HL-60/S4 (cell line): ENCODE results near the gene SUMF1.

Source experiments
- in situ Hi-C: fragments of 300-500 bp; cut with MboI; formaldehyde crosslinking; loops from 2 replicates; pipeline ENCODE4 v1.14.3; 2022; ENCODE audit warnings: low sequenced_read_pairs

SUMF1 gene

DNA sequence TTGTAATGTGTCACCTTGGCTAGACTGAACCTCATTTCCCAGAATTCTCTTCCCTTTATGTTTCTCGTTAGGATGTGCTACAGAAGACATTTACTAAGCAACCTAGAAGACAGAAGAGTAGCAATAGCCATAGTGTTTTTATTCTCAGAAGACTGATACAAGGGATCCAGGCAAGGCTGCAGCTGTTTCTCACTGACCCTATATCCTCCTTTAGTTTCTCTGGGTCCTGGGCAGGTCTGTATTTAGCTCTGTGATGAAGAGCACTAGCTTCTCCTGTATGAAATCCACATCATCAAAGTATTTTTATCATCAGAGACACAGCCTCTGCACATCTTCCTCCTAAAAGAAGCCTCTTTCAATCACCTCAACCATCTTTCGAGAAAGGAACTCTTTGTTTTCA lies 72.5 kb downstream of the SUMF1 start:
- in situ Hi-C loops, result no loop called here

DNA sequence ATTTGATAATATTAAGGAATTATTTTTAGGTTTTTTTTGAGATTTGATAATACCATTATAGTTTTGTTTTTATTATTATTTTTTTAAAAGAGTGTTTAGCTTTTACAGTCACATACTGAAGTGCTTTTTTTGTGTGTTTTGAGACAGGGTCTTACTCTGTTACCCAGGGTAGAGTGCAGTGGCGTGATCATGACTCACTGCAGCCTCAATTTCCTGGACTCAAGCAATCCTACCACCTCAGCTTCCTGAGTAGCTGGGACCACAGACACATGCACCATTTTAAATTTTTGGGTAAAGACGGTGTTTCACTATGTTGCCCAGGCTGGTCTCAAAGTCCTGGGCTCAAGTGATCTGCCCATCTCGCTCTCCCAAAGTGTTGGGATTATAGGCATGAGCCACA lies 73.0 kb downstream of the SUMF1 start:
- in situ Hi-C loops, result no loop called here

- in situ Hi-C loops, result no loop called here
Observed at GRCh38 chr3:4392992-4393391, 74.1 kb downstream of the SUMF1 start.

GRCh38 chr3:4387210-4388204 lies 79.6 kb downstream of the SUMF1 start:
- in situ Hi-C loops, result no loop called here

GRCh38 chr3:4385201-4385600 lies 81.9 kb downstream of the SUMF1 start:
- in situ Hi-C loops, result no loop called here

GRCh38 chr3:4380013-4380412 lies 87.1 kb downstream of the SUMF1 start:
- in situ Hi-C loops, result no loop called here

DNA sequence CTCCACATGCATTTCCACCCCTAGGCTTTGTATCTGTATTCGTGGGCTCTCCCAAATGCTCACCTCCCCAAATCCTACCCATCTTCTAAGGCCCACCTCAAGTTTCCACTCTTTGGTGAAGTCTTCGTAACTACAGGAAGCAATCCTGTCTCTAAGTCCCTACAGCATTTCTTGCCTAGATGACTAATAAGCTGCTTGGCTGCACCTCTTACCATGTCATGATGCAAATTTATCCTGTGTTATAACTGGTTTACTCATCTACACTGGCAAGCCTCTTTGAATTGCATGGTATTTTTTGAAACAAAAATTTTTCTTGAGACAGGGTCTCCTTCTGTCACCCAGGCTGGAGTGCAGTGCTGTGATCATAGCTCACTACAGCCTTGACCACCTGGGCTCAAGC lies 90.6 kb downstream of the SUMF1 start:
- in situ Hi-C loops, result no loop called here

- in situ Hi-C loops, result no loop called here
Observed at GRCh38 chr3:4375911-4376310, 91.2 kb downstream of the SUMF1 start.

DNA sequence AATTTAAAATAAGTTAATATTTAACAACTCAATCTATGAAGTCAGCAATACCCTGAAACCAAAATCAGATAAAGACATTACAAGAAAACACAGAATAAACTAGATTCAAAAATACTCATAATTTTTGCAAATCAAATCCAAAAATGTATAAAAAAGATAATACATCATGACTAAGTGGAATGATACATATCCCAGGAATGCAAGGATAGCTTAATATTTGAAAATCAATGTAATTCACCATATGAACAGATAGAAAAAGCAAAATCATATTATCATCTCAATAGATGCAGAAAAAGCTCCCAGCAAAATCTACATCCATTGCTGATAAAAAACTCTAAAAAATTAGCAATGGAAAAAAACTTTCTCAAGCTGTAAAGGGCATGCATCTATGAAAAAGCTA lies 93.4 kb downstream of the SUMF1 start:
- in situ Hi-C loops, result no loop called here

- in situ Hi-C loops, result no loop called here
Observed at GRCh38 chr3:4362523-4362922, 104.5 kb downstream of the SUMF1 start.

GRCh38 chr3:4360817-4361216 lies 106.3 kb downstream of the SUMF1 start:
- in situ Hi-C loops, result no loop called here

DNA sequence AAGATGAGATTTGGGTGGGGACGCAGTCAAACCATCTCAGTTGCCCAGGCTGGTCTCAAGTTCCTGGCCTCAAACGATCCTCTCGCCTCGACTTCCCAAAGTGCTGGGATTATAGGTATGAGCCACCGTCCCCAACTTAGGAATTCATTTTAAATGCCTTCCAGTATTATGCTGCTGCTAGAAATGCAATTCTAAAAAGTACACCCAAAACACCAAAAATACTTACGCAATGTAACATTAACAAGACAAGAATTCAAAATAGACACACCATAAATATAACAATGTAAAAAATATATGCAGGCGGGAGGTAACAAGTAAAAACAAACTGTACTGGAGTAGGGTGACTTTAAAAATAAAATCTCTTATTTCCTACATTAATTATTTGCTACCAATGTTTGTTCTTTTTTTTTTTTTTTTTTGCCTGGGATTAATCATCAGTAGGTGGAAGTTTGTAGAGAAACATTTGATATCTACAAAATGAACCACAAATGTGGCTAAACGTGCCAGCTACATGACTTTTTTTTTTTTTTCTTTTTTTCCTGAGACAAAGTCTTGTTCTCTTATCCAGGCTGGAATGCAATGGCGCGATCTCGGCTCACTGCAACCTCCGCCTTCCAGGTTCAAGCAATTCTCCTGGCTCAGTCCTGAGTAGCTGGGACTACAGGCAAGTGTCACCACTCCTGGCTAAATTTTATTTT lies 107.1 kb downstream of the SUMF1 start:
- in situ Hi-C loops, result no loop called here

- in situ Hi-C loops, result no loop called here
Observed at GRCh38 chr3:4358273-4358672, 108.8 kb downstream of the SUMF1 start.

DNA sequence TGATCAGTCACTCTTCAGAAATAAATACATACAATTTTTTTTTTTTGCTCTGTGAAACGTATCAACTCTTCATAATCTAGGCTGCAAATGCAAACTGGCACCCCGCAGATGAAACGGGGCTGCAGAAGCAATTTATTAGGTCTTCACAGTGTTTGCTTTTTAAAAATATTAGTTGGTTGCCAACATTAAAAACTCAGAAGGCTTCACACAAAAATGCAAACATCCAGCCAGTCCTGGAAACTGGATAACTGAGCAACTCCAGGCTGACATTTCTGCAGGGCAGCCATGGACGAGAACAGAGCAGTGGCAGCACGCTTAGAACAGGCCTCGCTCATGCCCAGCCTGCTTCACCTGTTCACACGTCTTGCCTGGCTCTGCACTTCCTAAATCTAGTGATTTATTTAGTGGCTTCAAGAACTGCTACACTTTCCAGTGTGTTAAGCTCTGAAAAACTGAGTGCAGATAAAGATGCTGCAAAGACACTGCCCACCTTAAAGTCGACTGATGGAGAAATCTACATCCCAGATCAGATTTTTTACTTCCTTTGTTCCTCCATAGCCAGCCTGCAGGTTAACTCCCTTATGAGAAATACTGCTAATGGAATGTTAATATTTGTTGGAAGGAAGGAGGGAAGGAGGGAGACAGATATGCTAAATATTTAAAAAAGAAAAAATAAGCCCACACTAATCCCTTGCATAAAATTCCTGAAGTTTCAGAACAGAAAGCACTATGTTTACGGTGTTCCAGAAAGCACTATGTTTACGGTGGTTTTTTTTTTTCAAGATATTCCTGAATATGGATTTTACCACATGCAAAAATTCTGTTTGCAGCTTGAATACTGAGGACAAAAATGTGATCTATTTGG lies 110.3 kb downstream of the SUMF1 start:
- in situ Hi-C loops, result no loop called here

DNA sequence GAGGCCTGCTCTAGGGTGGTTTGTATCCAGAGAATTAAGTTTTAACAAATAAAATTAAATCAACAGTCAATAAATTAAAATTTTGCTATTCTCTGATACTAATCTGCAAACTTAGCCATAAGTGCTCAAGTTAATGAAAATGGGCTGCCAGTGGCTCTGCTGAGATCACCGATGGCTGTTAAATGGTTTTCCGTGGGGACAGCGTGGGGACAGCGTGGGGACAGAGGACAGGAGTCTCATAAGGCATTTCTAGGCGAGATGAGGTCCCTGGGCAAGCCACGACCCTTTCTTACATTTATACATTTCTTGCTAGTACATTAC lies 110.9 kb downstream of the SUMF1 start:
- in situ Hi-C loops, result no loop called here

DNA sequence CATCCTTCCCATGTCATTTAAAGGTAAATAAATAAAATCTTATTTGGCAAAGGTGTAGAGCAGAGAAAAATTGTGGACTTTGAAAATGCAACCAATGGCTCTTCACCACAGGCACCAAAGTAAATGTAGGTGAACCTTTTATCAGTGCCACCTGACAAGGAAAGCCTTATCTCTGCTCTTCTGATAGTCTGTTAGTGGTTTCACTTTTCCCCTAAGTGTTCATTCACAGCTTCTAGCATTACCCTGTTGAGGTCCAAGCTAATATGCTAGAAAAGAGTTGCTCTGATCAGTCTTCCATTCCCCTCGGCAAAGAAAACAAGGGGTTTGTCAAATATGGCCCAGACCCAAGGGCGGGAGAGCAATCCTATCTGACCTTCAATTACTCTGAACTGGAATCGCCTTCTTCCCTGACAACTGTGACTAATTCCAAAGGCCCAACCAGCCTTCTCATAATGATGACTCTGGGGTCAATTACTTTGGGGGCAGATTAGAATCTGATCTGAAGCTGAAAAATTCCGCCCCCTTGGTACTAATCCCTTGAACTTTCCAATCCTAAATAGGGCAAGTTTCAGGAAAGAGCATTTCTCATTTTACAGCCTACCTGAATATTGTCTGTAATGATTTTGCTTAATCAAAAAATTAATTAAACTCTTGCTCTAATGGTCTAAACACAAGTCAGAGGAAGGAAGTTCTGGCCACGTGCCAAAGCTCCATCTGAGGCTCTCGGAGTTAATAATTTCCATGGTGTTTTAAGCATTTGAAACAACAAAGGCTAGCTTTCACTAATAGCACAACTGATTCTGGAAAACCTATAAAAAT lies 111.5 kb downstream of the SUMF1 start:
- in situ Hi-C loops, result no loop called here

- in situ Hi-C loops, result no loop called here
Observed at GRCh38 chr3:4351872-4352271, 115.2 kb downstream of the SUMF1 start.

DNA sequence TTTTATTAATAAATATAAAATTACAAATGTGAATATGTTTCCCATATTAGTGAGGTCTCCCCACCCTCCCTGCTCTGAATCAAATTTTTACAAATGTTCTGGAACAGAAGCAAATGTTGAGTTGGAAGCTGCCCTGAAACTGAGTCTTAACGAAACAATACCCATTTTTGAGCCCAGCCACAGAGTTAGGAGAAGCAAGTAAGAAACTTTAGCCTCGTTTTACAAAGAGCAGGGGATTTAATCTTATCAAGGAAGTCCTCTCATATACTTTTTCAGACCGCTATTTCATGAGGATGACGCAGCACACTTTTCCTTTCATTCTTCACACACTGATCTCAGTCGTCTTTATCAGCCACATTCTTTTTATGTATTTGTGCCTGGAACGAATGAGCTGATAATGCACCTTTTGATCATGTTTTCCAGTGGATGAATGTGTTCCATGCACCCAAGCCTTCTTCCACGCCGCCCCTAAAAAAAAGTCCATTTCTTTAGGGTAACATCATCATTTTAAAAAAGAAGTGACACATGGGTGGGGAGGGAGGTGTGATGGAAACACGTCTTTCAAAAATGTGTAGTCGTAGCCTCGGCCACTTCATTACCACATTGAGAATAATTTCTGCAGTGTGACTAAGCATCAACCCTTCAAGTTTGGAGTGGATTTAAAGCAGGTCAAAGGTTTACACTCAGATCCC lies 115.8 kb downstream of the SUMF1 start:
- in situ Hi-C loops, result no loop called here

- in situ Hi-C loops, result no loop called here
Observed at GRCh38 chr3:4350789-4351163, 116.3 kb downstream of the SUMF1 start.

GRCh38 chr3:4343258-4343657 lies 123.8 kb downstream of the SUMF1 start:
- in situ Hi-C loops, result loop anchor here (10.0 kb wide), 1 partner anchor 292 kb away; no protein-coding TSS in a partner anchor
